Psoas muscle (tissue), 8 donors: ENCODE data around the gene RGS12. TPM values are rescaled to one million over a fixed set of nuclear protein-coding genes. Genes with fewer than 3 reads are reported as not detected.

Experiments
- ATAC-seq, 4 donors: fragments of 200-7000 bp; cut with Tn5 transposase; one replicate each; pipeline ENCODE4 v1.9.1; 2020; ENCODE audit warnings: moderate library complexity in 3 of 4, mild to moderate bottlenecking in 2 of 4
- DNase-seq, 2 donors: peaks; one replicate each; pipeline ENCODE4 v3.0.0-alpha.2; 2020
- H3K27ac ChIP-seq: fragments of 200-600 bp; one replicate; pipeline ENCODE4 v1.8.0; 2022
- H3K27me3 ChIP-seq, 3 donors: fragments of 200-600 bp in 1 of 3; one replicate each; pipeline versions ENCODE4 v1.6.1 to v1.8.0; 2013 to 2022; ENCODE audit warnings: low read length in 2 of 3, mild to moderate bottlenecking in 2 of 3, moderate library complexity in 1 of 3; ENCODE audit not compliant: insufficient read depth in 3 of 3
- H3K36me3 ChIP-seq, 2 donors: fragments of 200-600 bp in 1 of 2; one replicate each; pipeline versions ENCODE4 v1.6.1 to v1.8.0; 2013 to 2022; ENCODE audit warnings: low read depth in 1 of 2, mild to moderate bottlenecking in 1 of 2, moderate library complexity in 1 of 2; ENCODE audit not compliant: insufficient read depth in 1 of 2
- H3K4me1 ChIP-seq: fragments of 200-600 bp; one replicate; pipeline ENCODE4 v1.8.0; 2022
- H3K4me3 ChIP-seq: fragments of 200-600 bp; one replicate; pipeline ENCODE4 v1.8.0; 2022; ENCODE audit warnings: mild to moderate bottlenecking
- H3K9me3 ChIP-seq: fragments of 200-600 bp; one replicate; pipeline ENCODE4 v1.8.0; 2022
- CTCF ChIP-seq: fragments of 200-600 bp; IDR thresholded peaks from one replicate; pipeline ENCODE4 v1.8.0; 2022; ENCODE audit warnings: antibody characterized with exemption
- WGBS, 3 donors: extraction: QIAGEN DNeasy Blood & Tissue Kit; methylation state at CpG; one replicate each; pipeline versions ENCODE4 v1.1.6 to v1.1.7; 2013; 5-methylcytosine and 5-hydroxymethylcytosine counted together
- intact Hi-C, 2 donors: fragments of 100-400 bp; cut with DNase I; formaldehyde crosslinking; loops; one replicate each; pipeline versions ENCODE4 v1.11.0 to v1.14.2; 2022
- polyA plus RNA-seq, 3 donors: library from polyadenylated mRNA; stranded (reverse); fragments of 200-250 nt; gene quantifications; one replicate each; pipeline ENCODE4 v1.2.3, GENCODE V29; 2013
- total RNA-seq, 4 donors: library from RNA; stranded (reverse); fragmentation: NEBNext Ultra II Directional in 2 of 4; extraction: Animal tissue kit (Norgen Biotek cat#: 25700) in 2 of 4; gene quantifications; one replicate each; pipeline versions ENCODE4 v1.2.1 to v1.2.4, GENCODE V29; 2021 to 2023
- donor health status: healthy with polysubstance abuse.
- donor health status: DM: no; HTN: no; CAD: no; lungs with moderate emphysema.
- donor health status: Bipolar disorder and iron deficiency.
- donor health status: healthy.
- donor health status: DM: yes; HTN: yes; CAD: no.
- donor health status: DM: no; HTN: no; CAD: no.
- donor health status: DM: no; HTN: no; CAD: no.
- donor health status: DM: yes; HTN: yes; CAD: no.

The RGS12 gene
- total and polyA plus RNA-seq, 7 donors: 7.5 to 29.0 (median 17.6) TPM

GRCh38 chr4:3334316-3334715, 41.5 kb downstream of the RGS12 start:
- no peak overlapping the region for H3K27ac ChIP-seq

GRCh38 chr4:3335385-3335784, 42.6 kb downstream of the RGS12 start:
- H3K27ac ChIP-seq: no peak overlapping the region
- WGBS, 3 donors: 69 to 73% (median 71%) methylated on average over 10 of the region's 10 CpGs
- H3K4me1 ChIP-seq: peaks cover 3% of the 10 kb centered on the region
- H3K9me3 ChIP-seq: no peaks in the 10 kb centered on the region
- ATAC-seq (no peak), DNase-seq (peak in 1 of 2 donors; percentile 47)
- intact Hi-C loops: no loop called here
- H3K27me3 ChIP-seq: no peaks in the 10 kb centered on the region
- H3K4me3 ChIP-seq: no peak overlapping the region
- TF ChIP-seq CTCF: no peak
- no peaks in the 10 kb centered on the region for H3K36me3 ChIP-seq

More at GRCh38 chr4:3334316-3334715, 41.5 kb downstream of the RGS12 start:
- peaks cover 6% of the 10 kb centered on the region for H3K4me1 ChIP-seq
- no peak overlapping the region for H3K4me3 ChIP-seq
- H3K36me3 ChIP-seq: no peaks in the 10 kb centered on the region
- intact Hi-C loops: no loop called here
- no peak for TF ChIP-seq CTCF
- WGBS, 3 donors: 88 to 95% (median 89%) methylated on average over 3 of the region's 3 CpGs
- DNase-seq (no peak), ATAC-seq (no peak)
- no peaks in the 10 kb centered on the region for H3K27me3 ChIP-seq
- no peaks in the 10 kb centered on the region for H3K9me3 ChIP-seq

- Histone ChIP-seq H3K4me3 (no peak overlapping the region), H3K27ac (no peak overlapping the region), H3K27me3 (no peaks in the 10 kb centered on the region), H3K36me3 (no peaks in the 10 kb centered on the region), H3K4me1 (peaks cover 6% of the 10 kb centered on the region), H3K9me3 (no peaks in the 10 kb centered on the region)
- 84 to 88% (median 86%) methylated on average over 6 to 7 of the region's 7 CpGs for WGBS, 3 donors
- DNase-seq: no peak
- no peak for ATAC-seq
- TF ChIP-seq CTCF: no peak
- intact Hi-C loops: loop anchor here in 1 of 2 donors (1.0 kb wide), 1 partner anchor 34 kb away; no protein-coding TSS in a partner anchor
Observed at GRCh38 chr4:3335982-3336381, 43.2 kb downstream of the RGS12 start.

GRCh38 chr4:3336382-3337356, 43.8 kb downstream of the RGS12 start:
- H3K4me3 ChIP-seq: no peak overlapping the region
- H3K27me3 ChIP-seq: no peaks in the 10 kb centered on the region
- DNase-seq: no peak
- TF ChIP-seq CTCF: no peak
- 93% methylated on average over 14 of the region's 14 CpGs for WGBS, 3 donors
- no peaks in the 10 kb centered on the region for H3K9me3 ChIP-seq
- intact Hi-C loops: loop anchor here in 1 of 2 donors (1.0 kb wide), 1 partner anchor 34 kb away; no protein-coding TSS in a partner anchor
- no peak for ATAC-seq
- no peaks in the 10 kb centered on the region for H3K36me3 ChIP-seq
- H3K4me1 ChIP-seq: peaks cover 6% of the 10 kb centered on the region
- no peak overlapping the region for H3K27ac ChIP-seq
